ENCODE results near the gene GPR158. TPM values are rescaled to one million over a fixed set of nuclear protein-coding genes. Genes with fewer than 3 reads are reported as not detected.

Gene GPR158
- total and polyA plus RNA-seq, 2 of the 8 experiments (the other 6 are each of a cell fraction or from before 2014, with no cell fraction given), result 0.14 to 0.78 TPM

- H2BK5ac ChIP-seq (ENCODE audit: low read depth, low read length), result no peak overlapping the region
- no peak overlapping the region for H3K9ac ChIP-seq (replicated peaks in 1 of 4; ENCODE audit: extremely low read depth in 1 of 4, low read depth in 3 of 4, low read length in 3 of 4)
- no peak overlapping the region for H3K18ac ChIP-seq (ENCODE audit: extremely low read depth, low read length)
- H4K8ac ChIP-seq (ENCODE audit: extremely low read depth, insufficient read depth, low read length), result no peak overlapping the region
- H3K27me3 ChIP-seq (replicated peaks in 1 of 4; ENCODE audit: control insufficient read depth in 3 of 4, extremely low read depth in 1 of 4, insufficient read depth in 3 of 4, low read length in 3 of 4), result no peaks in the 10 kb centered on the region
- no peak overlapping the region for H3K27ac ChIP-seq (ENCODE audit: low read depth, low read length)
- no peak overlapping the region for H3K4me2 ChIP-seq (ENCODE audit: insufficient read depth in 1 of 2, low read depth in 2 of 2, low read length in 2 of 2)
- H4K20me1 ChIP-seq (replicated peaks in 1 of 2; ENCODE audit: control insufficient read depth in 1 of 2, insufficient read depth in 2 of 2, low read length in 2 of 2), result no peaks in the 10 kb centered on the region
- H2BK12ac ChIP-seq (ENCODE audit: low read depth, low read length), result no peak overlapping the region
- H3K79me2 ChIP-seq (ENCODE audit: control insufficient read depth in 1 of 2, insufficient read depth in 2 of 2, low read length in 2 of 2), result no peaks in the 10 kb centered on the region
- H3K56ac ChIP-seq (replicated peaks; ENCODE audit: insufficient read length, low read depth, low read length), result no peak overlapping the region
- H2BK15ac ChIP-seq (ENCODE audit: low read length), result no peak overlapping the region
- ChIA-PET CTCF (ENCODE audit: partially characterized antibody) (interaction anchor here (0.8 to 1.8 kb wide), 2 partner anchors 10 to 21 kb away, joined by 5 to 9 read pairs; no protein-coding TSS in a partner anchor), POLR2A (ENCODE audit: partially characterized antibody) (no interaction called here)
- H3K4me1 ChIP-seq (replicated peaks in 1 of 4; ENCODE audit: control insufficient read depth in 3 of 4, insufficient read depth in 4 of 4, low read length in 3 of 4), result no peaks in the 10 kb centered on the region; a peak in 1 of 7 replicates
- no peak overlapping the region for H3K4ac ChIP-seq (replicated peaks; ENCODE audit: insufficient read length, low read depth, low read length)
- no peak overlapping the region for H4K5ac ChIP-seq (ENCODE audit: insufficient read length, low read depth, low read length)
- FAIRE-seq (no peak), DNase-seq (ENCODE audit: low read depth in 1 of 2, low spot score in 2 of 2) (no peak)
- H4K91ac ChIP-seq (replicated peaks; ENCODE audit: insufficient read length, low read length), result no peak overlapping the region
- 91% methylated on average over 1 of the region's 1 CpG; no CpG with 5 or more reads in 1 of the 2 experiments for WGBS, 2 experiments (ENCODE audit: extremely low coverage in 1 of 2, insufficient coverage in 1 of 2, insufficient read length in 1 of 2, insufficient replicate concordance in 2 of 2, low coverage in 1 of 2, low lambda C conversion rate in 2 of 2, missing lambda C conversion rate in 1 of 2)
- H2AFZ ChIP-seq (ENCODE audit: low read length), result no peak overlapping the region
- H2AK5ac ChIP-seq (ENCODE audit: low read depth, low read length), result no peak overlapping the region
- no peak overlapping the region for H3K23ac ChIP-seq (ENCODE audit: insufficient read length)
- no peaks in the 10 kb centered on the region for H3K9me3 ChIP-seq (ENCODE audit: insufficient read depth in 2 of 2, low read depth in 1 of 2, low read length in 1 of 2)
- no peak overlapping the region for H3K4me3 ChIP-seq (ENCODE audit: extremely low read depth in 1 of 4, insufficient read depth in 2 of 4, low read depth in 3 of 4, low read length in 4 of 4)
- H3K79me1 ChIP-seq (ENCODE audit: low read depth, low read length), result no peaks in the 10 kb centered on the region
- H3K36me3 ChIP-seq (ENCODE audit: control insufficient read depth in 2 of 4, insufficient read depth in 4 of 4, low read length in 3 of 4), result no peaks in the 10 kb centered on the region
- no peak overlapping the region for H2BK120ac ChIP-seq (replicated peaks; ENCODE audit: low read depth, low read length)
- TF ChIP-seq POU5F1 (IDR thresholded peaks at IDR 0.05; ENCODE audit: low read depth, low read length), result no peak
- no peak for TF ChIP-seq ATF2 (IDR thresholded peaks at IDR 0.05; ENCODE audit: low read length)
- TF ChIP-seq CHD1 (IDR thresholded peaks at IDR 0.05; ENCODE audit: low read depth, low read length), result no peak
- TF ChIP-seq KDM5A (IDR thresholded peaks at IDR 0.05; ENCODE audit: low read length), result no peak
- TF ChIP-seq, protein P1, sequence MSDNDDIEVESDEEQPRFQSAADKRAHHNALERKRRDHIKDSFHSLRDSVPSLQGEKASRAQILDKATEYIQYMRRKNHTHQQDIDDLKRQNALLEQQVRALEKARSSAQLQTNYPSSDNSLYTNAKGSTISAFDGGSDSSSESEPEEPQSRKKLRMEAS (IDR thresholded peaks at IDR 0.05), result no peak
- TF ChIP-seq TEAD4 (IDR thresholded peaks at IDR 0.05; ENCODE audit: low read depth, low read length), result no peak
- no peak for TF ChIP-seq E2F6 (IDR thresholded peaks at IDR 0.05)
- no peak for TF ChIP-seq GTF2F1 (IDR thresholded peaks at IDR 0.05; ENCODE audit: borderline replicate concordance, low read depth, low read length)
- TF ChIP-seq SIN3A (conservative IDR thresholded peaks at IDR 0.05 in 1 of 2, IDR thresholded peaks at IDR 0.05 in 1 of 2; ENCODE audit: low read depth in 1 of 2, low read length in 2 of 2), result no peak
- H3K14ac ChIP-seq (ENCODE audit: insufficient read length), result no peak overlapping the region
- no peaks in the 10 kb centered on the region for H3K23me2 ChIP-seq (ENCODE audit: low read depth, low read length)
- no peak overlapping the region for H2BK20ac ChIP-seq (ENCODE audit: low read length)
Measured at GRCh38 chr10:25616903-25617592, 442.2 kb downstream of the GPR158 start.
